Daoy (cell line): ENCODE measurements around the gene FGFR2. TPM values are rescaled to one million over a fixed set of nuclear protein-coding genes. Genes with fewer than 3 reads are reported as not detected.

ENCODE experiments used
- DNase-seq: peaks from one replicate; pipeline ENCODE4 v3.0.0-alpha.2; 2015; ENCODE audit warnings: low read depth
- total RNA-seq: library from RNA; depleted of rRNA; stranded (reverse); fragments of >200 nt; shearing (Covaris generic); gene quantifications from 2 replicates; pipeline ENCODE4 v1.2.3, GENCODE V29; 2014

FGFR2 gene
- total RNA-seq, 1 experiment from 2014 or later, result 1.9 TPM

- DNase-seq, result no peak
Observed at GRCh38 chr10:121494296-121494695, 103.9 kb downstream of the FGFR2 start.

DNA sequence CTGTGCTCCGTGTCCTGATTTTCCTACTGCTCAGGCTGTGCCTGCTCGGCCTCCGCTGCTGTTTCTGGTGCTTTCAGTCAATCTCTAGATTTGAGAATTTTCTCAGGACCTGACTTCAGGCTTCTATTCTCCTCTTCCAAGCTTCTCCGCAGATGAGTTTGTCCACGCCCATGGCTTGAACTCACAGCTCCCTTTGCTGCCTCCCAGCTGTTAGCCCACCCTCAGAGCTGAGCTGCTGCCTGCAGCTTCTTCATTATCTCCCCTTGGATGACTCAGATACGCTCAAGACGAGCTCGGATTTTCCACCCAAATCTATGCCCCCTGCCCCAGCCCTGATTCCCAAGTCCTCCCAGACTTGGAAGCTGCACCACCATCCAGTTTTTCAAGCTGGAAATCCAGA is 104.7 kb downstream of the FGFR2 start:
- DNase-seq, result no peak

GRCh38 chr10:121490871-121491519 is 107.2 kb downstream of the FGFR2 start:
- peak; percentile 12 for DNase-seq

- no peak for DNase-seq
Observed at GRCh38 chr10:121485436-121486139, 112.7 kb downstream of the FGFR2 start.

- no peak for DNase-seq
Observed at GRCh38 chr10:121484816-121485215, 113.4 kb downstream of the FGFR2 start.

DNA sequence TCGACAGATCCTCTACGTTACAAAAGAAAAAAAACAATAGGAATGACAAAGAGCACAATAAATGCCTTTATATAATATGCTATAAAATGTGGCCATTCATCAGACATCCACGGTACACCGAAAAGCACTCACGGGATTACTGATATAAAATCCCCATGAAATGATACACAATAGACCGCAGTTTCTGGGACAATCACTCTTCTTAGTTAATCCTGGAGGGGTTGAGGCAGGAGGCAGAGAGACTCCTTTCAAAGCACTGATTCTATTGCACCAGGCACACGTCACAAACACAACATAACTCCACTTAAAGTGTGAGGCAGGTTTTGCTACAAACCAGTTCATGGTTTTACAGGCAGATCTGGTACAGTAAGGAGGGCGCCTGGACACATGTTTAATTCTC is 113.8 kb downstream of the FGFR2 start:
- no peak for DNase-seq

DNA sequence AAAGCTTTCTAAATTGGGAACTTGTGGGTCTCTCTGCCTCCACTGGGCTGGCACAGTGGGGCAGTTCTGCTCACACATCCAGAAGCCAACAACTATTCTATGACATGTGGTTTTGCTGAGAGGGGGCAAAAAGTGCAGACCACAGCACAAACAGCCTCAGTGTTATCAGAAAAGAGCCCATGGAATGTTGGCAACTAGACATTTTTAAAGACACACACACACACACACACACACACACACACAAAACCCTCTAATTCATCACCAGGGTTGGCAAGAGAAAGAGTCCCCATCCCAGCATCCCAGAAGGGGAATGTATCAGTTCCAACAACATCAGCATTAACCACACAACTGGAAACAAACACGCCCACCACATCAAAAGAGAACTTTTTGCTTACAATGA is 117.1 kb downstream of the FGFR2 start:
- DNase-seq, result no peak

GRCh38 chr10:121478556-121478955 is 119.7 kb downstream of the FGFR2 start:
- DNase-seq, result no peak

- no peak for DNase-seq
Observed at GRCh38 chr10:121469797-121470606, 128.2 kb downstream of the FGFR2 start.

GRCh38 chr10:121468726-121469125 is 129.5 kb downstream of the FGFR2 start:
- DNase-seq, result no peak

DNA sequence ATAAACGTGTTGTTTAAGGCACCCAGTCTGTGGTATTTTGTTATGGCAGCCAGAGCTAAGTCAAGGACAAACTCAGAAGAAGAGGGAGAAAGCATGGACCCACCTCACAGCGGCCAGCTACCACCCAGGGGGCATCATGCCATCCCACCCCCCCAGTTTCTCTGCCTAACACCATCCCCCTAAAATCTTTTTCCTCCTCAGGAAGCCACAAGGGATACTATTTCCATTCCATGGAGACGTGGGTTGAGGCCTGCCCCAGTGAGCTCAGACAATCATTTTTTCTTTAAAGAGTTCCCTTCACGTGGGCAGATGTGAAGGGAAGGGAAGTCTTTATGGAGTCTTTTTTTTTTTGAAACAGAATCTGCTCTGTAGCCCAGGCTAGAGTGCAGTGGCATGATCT is 131.8 kb downstream of the FGFR2 start:
- DNase-seq, result no peak

- no peak for DNase-seq
Observed at GRCh38 chr10:121465215-121465614, 133.0 kb downstream of the FGFR2 start.

DNA sequence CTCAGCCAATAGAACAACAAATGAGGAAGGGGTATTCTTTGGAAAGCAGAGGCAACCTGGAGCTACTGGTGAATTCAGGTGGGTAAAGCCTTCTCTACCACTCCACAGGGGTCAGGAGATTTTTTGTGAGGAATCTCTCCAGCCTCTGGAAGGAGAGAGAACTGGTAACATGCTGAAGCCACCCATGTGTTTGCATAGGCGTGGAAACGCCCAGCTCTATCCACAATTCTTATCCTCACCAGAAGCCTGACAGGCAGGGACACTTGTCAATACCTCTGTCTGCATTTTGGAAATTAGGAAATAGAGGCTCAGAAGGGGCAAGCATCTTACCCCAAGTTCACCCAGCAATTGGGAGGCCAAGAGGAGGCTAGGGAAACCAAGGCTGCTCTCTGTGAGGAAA is 133.7 kb downstream of the FGFR2 start:
- DNase-seq, result no peak

DNA sequence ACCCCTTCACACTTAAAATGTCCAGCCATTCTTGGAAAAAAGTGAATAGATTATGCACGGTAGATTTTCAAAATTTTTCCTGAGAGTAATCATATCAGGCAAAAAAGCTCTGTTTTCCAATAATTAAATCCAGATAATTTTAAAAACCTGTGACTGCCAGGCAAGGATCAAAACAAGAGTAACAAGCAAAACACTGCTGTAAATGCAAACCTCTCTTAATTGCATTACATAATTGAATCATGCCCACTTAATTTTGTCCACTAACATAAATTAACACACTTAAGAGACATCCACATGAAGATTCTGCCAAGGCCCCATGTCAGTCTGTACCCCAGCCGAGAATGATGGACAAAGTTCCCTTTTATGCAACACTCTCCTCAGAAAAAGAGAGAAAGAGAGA is 135.3 kb downstream of the FGFR2 start:
- DNase-seq, result no peak

DNA sequence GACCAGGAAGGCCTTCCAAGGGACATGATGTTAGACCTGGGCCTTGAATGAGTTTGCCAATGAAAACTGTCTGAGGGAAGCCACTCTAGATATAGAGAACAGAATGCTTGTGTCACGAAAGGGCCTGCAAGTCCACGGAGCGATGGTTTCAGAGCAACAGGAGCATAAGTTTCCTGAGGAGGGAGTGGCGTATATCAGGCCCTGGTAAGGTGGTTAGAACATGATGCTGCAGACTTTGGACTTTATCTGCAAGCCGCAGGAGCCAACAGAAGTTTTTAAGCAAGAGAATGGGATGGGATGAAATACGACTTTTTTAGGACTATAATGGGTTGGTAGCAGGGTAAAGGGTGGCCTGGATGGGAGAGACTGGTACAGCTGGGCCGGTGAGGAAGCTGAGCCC is 136.0 kb downstream of the FGFR2 start:
- no peak for DNase-seq

DNA sequence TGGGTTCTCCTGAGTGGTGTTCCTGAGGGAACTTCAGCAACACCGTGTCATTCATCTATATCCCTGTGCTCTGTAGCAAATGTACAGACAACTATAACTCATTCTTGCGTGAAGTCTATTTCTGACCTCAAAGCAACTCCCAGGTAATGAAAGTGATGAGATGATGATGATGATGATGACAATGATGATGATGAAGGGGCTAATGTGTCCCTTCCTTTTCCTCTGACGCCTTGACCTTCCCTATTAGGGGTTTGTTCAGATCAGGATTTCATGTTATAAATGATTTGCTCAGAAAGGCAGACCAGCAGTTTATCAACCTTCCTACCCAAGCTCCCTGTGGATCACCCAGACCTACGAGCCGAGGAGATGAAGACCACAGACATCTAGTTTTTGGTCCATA is 136.9 kb downstream of the FGFR2 start:
- DNase-seq, result no peak

- DNase-seq, result peak; percentile 14
Observed at GRCh38 chr10:121460733-121461132, 137.5 kb downstream of the FGFR2 start.

- DNase-seq, result peak; percentile 53
Observed at GRCh38 chr10:121459622-121460453, 138.4 kb downstream of the FGFR2 start.

DNA sequence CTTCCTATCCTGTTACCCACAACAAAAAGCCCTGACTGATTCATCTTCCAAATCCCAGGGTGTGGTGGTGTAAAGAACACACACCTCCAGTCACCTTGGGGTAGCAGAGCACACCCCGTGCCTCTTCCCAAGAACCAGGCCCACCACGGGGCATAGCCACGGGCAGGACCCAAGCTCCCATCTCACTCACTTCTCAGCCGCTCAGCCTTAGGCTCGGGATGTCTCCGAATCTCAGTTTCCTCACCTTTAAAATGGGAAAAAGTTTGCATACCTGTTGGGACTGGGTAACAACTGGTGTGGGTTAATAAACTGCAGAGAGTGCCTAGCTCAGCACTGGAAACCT is 139.0 kb downstream of the FGFR2 start:
- DNase-seq, result peak; percentile 5

DNA sequence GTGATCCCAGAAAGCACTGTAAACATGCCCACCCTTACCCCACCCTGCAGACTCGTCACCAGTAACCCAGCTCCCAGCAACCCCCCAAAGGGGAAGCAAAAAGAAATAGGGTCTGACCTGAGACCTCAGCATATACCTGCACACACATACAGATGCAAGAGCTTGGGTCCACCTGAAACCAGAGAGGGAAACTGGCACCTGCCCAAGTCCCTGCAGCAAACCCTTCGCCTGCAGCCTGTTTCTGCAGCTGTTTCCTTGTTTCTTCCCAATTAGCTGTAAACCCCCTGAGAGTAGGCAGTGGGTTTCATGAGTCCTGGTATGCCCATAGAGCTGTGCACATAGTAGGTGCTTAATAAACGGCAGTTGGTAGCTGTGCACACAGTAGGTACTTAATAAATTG is 140.5 kb downstream of the FGFR2 start:
- DNase-seq, result no peak

- DNase-seq, result no peak
Observed at GRCh38 chr10:121455377-121455776, 142.9 kb downstream of the FGFR2 start.

- no peak for DNase-seq
Observed at GRCh38 chr10:121454781-121455180, 143.5 kb downstream of the FGFR2 start.
